ENCODE data around the gene CMTM8. TPM values are rescaled to one million over a fixed set of nuclear protein-coding genes. Genes with fewer than 3 reads are reported as not detected.

Gene CMTM8
- total and polyA plus RNA-seq, 2 experiments from 2014 or later: 19.9 to 24.5 TPM

GRCh38 chr3:32257042-32257441 is 18.6 kb downstream of the CMTM8 start:
- ATAC-seq (no peak), DNase-seq (ENCODE audit: low spot score) (no peak)
- H3K9me3 Mint-ChIP-seq: peaks cover 16% of the 10 kb centered on the region; the same call in 2 of the 3 replicates
- H3K4me1 Mint-ChIP-seq: no peaks in the 10 kb centered on the region
- TF ChIP-seq REST (IDR thresholded peaks at IDR 0.05; ENCODE audit: unreplicated experiment): no peak
- TF ChIP-seq EZH2 (IDR thresholded peaks at IDR 0.05; ENCODE audit: low read depth, unreplicated experiment): no peak
- no peak for TF ChIP-seq STAT1 (IDR thresholded peaks at IDR 0.05; ENCODE audit: unreplicated experiment)
- TF ChIP-seq ZNF331 (CRISPR knock-in tag; IDR thresholded peaks at IDR 0.05; ENCODE audit: low read depth): no peak
- no peak for TF ChIP-seq EZH2phosphoT487 (IDR thresholded peaks at IDR 0.05; ENCODE audit: unreplicated experiment)
- no peak for TF ChIP-seq POLR2AphosphoS5 (IDR thresholded peaks at IDR 0.05; ENCODE audit: low read depth)
- TF ChIP-seq ZNF462 (CRISPR knock-in tag; IDR thresholded peaks at IDR 0.05): no peak
- TF ChIP-seq NANOG (IDR thresholded peaks at IDR 0.05; ENCODE audit: borderline replicate concordance): no peak
- TF ChIP-seq CTCF (conservative IDR thresholded peaks at IDR 0.05; ENCODE audit: low read depth in 2 of 2): no peak
- TF ChIP-seq ZNF114 (CRISPR knock-in tag; IDR thresholded peaks at IDR 0.05): no peak
- TF ChIP-seq JUNB (IDR thresholded peaks at IDR 0.05; ENCODE audit: unreplicated experiment): no peak
- TF ChIP-seq CREB1 (CRISPR knock-in tag; IDR thresholded peaks at IDR 0.05; ENCODE audit: low read depth): no peak
- no peak for TF ChIP-seq ETS1 (IDR thresholded peaks at IDR 0.05)
- Histone ChIP-seq H3K79me2 (replicated peaks; ENCODE audit: insufficient read depth) (peaks cover 9% of the 10 kb centered on the region; the same call in 1 of the 2 replicates), H3K4me2 (no peak overlapping the region), H3K9me2 (ENCODE audit: insufficient read depth) (peaks cover 4% of the 10 kb centered on the region; the same call in 1 of the 2 replicates), H2AFZ (no peak overlapping the region), H3K4me1 (ENCODE audit: insufficient read depth) (no peaks in the 10 kb centered on the region), H3K27ac (ENCODE audit: low read depth) (no peak overlapping the region), H4K20me1 (replicated peaks; ENCODE audit: insufficient read depth) (no peaks in the 10 kb centered on the region), H3F3A (replicated peaks; ENCODE audit: low read depth) (no peaks in the 10 kb centered on the region), H3K36me3 (ENCODE audit: insufficient read depth) (no peaks in the 10 kb centered on the region), H3K4me3 (no peak overlapping the region), H3K27me3 (ENCODE audit: insufficient read depth) (no peaks in the 10 kb centered on the region)
- H3K36me3 Mint-ChIP-seq (ENCODE audit: low read depth): peaks cover 26% of the 10 kb centered on the region
- no peak overlapping the region for H3K4me3 Mint-ChIP-seq
- H3K27me3 Mint-ChIP-seq (ENCODE audit: insufficient read depth, low read depth, poor library complexity): peaks cover 2% of the 10 kb centered on the region
- no peak overlapping the region for H3K27ac Mint-ChIP-seq
